ELF-1 (cell line): ENCODE results near the gene CRACR2B.
A peak's percentile ranks its signal among the peaks of the same experiment; 100 is the strongest.

Experiments
- DNase-seq: peaks from one replicate; pipeline ENCODE4 v3.0.0-alpha.2; 2016; ENCODE audit warnings: low read depth, low spot score

The CRACR2B gene

DNA sequence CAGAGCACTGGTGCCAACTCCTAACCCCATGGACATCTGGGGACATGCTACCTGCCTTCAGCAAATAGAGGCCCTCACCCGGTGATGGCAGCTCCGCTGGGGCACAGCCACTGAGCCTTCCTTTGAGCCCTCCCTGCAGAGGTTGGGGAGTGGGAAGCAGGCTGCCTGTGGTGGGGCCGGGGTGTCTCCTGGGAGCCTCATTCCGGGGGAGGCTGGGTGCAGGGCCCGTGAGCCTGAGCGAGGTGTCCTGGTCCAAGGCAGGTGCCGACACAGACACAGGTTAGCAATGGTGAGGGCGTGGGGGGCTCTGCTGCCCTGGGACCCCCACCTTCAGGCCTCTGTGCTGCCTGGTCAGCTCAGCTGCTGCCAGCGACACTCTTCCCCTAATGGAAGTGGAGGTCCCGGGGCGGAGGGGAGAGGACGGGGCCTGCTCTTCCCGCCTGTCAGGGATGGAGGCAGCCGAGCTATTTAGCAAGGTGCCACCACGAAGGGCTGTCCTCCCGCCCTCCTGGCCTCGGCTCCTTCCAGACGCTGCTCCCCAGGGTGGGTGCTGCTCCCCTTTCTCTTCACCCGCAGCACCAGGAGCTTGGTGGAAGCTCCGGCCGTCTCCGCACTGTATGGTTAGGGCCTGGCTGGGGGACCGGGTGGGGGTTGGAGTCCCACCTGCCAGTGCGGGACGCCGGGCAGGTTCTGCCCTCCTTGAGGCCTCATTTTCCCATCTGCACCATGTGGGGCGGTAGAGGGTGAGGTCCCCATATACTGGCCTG, 26.1 kb downstream of the CRACR2B start:
- no peak for DNase-seq

- no peak for DNase-seq
These were observed 27.0 kb downstream of the CRACR2B start for GRCh38 chr11:854601-855329.

- no peak for DNase-seq
These were observed 27.6 kb downstream of the CRACR2B start for GRCh38 chr11:855330-855674.

DNA sequence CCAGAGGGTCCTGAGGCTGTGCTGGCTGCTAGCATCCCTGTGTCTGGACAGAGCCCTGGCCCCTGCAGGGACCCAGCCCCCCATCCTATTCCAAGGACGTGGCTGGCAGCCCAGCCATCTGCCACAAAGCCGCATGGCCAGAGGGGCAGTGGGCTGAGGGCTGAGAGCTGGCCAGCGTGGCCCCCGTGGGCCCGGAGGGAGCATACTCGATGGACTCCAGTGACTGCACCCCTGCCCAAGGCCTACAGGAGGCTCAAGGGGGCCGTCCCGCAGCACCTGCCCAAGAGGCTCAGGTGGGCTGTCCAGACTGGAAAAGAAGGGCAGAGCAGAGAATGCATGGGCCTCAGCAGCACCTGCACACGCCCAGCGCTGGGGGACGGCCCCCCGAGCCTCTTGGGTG, 28.1 kb downstream of the CRACR2B start:
- DNase-seq = no peak

DNA sequence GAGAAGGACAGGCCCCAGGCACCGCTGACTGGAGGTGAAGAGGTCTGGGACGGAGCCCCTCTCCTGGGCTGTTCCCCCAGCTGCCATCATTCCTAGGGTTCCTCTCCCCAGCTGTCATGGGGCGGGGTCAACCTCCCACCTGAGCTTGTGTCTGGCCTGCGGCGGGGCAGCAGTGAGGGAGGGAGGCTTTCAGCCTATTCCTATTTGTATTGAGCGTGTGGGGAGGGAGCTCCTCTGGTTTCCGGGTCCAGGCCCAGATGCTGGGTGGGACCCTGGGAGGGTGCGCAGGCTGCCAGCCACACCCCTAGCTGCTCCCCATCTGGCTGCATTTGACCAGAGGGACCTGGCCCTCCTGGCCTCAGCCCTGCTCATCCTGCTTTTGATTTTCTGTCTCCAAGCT, 28.7 kb downstream of the CRACR2B start:
- no peak for DNase-seq

DNA sequence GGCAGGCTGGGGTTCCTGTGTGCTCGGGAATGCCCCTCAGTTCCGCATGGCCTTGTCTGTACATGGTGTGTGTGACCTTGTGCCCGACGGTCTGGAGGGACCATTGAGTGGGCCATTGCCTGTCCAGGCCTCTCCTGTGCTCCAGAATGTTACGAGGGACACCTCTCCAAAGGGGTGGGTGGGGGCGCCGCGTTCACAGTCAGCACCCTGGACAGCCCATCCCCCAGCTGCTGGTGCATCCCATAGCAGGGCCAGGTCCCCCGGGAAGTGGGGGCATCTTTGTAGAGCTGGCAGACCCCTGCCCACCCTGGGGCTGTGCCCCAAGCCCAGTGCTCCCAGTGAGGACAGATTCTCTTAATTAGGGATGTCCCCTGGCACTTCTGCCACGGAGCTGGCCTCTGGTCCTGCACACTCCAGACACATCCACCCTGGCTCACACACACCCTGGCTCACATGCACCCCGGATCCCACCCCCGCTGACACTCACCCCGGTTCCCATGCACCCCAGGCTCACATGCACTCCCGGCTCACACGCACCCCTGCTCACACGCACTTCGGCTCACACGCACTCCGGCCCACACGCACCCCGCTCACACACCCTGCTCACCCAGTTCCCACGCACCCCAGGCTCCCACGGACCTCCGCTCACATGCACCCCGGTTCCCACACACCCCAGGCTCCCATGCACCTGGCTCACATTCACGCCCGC, 30.5 kb downstream of the CRACR2B start:
- no peak for DNase-seq

GRCh38 chr11:858762-859339, 31.1 kb downstream of the CRACR2B start:
- no peak for DNase-seq

DNA sequence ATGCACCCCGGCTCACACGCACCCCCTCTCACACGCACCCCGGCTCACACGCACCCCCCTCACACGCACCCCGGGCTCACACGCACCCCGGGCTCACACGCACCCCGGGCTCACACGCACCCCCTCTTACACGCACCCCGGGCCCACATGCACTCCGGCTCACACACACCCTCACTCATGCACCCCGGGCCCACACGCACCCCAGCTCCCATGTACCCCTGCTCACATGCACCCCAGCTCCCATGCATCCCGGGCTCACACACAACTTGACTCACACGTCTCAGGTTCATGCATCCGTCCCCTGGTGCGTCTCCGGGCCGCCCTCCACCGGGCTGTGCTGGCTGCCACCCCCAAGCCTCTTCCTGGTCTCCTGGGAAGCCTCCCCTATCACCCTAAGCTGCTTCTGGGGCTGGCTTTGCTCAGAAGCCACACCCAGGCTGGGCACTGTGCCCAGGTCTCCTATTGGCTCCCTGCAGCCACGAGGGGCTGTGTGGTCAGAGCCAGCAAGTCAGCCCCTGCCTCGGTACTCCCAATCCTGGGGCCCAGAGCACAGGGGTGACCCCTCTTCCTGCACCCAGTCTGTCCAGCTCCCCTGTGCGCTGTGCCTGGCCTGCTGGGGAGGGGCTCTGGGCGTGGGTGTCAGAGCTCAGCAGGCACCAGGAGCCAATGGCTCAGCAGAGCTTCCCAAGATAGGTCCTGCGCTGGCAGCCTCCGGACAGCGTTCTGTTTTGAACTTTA, 31.8 kb downstream of the CRACR2B start:
- DNase-seq = no peak

- DNase-seq = no peak
These were observed 32.8 kb downstream of the CRACR2B start for GRCh38 chr11:860234-861104.

DNA sequence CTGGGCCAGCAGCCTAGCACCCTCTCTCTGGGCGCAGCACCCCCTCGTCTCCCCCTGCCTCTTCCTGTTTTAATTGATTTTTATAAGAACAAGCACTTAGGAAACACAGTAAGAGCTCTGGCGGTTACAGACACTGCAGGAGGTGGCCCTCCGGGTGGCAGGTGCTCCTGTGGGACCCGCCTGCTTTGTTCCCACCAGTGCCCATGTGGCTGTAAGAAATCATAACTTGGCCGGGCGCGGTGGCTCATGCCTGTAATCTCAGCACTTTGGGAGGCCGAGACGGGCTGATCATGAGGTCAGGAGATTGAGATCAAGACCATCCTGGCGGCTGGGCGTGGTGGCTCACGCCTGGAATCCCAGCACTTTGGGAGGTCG, 33.4 kb downstream of the CRACR2B start:
- DNase-seq = no peak

DNA sequence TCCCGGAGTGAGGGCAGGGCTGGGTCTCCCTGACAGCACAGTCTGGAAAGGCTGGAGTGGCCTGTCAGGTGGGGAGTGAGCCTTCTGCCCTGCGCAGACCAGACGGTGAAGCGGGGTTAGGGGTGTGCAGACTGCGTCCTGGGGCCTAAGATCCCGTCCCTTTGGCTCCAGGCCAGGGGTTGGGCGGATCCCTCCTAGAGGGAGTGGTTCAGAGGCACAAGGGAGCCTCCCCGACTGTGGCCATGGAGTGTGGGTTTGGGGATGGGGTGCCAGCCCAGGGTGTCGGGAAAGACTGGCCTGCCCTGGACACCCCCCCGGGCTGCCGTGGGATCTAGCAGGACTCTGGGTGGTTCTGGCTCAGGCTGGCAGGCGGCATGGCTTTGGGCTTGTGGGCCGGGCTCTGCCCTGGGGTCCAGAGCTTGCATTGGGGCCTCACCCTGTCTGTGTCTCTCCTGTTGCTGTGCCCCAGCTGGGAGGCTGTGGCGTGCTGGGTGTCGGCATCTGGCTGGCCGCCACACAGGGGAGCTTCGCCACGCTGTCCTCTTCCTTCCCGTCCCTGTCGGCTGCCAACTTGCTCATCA, 34.5 kb downstream of the CRACR2B start:
- peak; percentile 90 for DNase-seq

DNA sequence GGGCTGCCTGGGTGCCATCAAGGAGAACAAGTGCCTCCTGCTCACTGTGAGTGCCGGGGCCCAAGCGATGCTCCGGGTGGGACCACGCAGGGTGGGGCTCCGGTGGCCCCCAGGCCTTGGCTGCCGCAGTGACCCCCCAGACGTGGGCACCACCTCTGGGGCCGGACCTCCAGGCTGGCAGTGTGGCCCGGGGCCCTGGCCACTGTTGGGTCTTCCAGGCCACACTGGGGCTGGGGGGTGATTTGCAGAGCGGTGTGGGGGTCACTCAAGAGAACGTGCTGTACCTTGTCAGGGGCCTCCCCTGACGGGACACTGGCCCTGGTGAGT, 34.9 kb downstream of the CRACR2B start:
- DNase-seq = no peak

GRCh38 chr11:863023-863909, 35.5 kb downstream of the CRACR2B start:
- DNase-seq = peak; percentile 81

GRCh38 chr11:863910-864827, 36.5 kb downstream of the CRACR2B start:
- no peak for DNase-seq

GRCh38 chr11:864898-865297, 37.2 kb downstream of the CRACR2B start:
- no peak for DNase-seq

GRCh38 chr11:865462-866430, 38.0 kb downstream of the CRACR2B start:
- no peak for DNase-seq

DNA sequence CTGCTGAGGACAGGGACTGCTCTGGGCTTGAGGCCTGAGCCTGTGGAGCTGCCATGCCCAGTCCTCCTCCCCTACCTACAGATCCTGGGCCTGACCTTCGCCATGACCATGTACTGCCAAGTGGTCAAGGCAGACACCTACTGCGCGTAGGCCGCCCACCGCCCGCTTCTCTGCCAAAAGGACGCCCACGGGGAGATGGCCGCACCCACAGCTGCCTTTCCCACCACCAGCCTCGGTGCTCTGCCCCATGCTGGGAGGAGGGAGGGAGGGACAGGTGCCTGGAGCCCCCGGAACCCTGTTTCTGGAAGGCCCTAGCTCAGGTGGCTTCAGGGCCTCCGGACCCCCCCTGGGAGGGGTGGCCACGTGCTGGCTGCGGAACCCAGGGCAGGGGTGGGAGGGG, 38.8 kb downstream of the CRACR2B start:
- DNase-seq = no peak
